Ishikawa (cell line): Measurements from ENCODE around the gene KCNQ1.

Experiments
- CEBPB ChIP-seq: IDR thresholded peaks from 2 replicates; pipeline ENCODE4 v1.6.1; 2012
- CREB1 ChIP-seq: IDR thresholded peaks from 2 replicates; pipeline ENCODE4 v1.6.1; 2012; ENCODE audit warnings: low read depth
- EGR1 ChIP-seq: IDR thresholded peaks from 2 replicates; pipeline ENCODE4 v1.6.1; 2012
- EP300 ChIP-seq: IDR thresholded peaks from 2 replicates; pipeline ENCODE4 v1.6.1; 2012; ENCODE audit warnings: borderline replicate concordance
- FOXM1 ChIP-seq: IDR thresholded peaks from 2 replicates; pipeline ENCODE4 v1.6.1; 2012; ENCODE audit warnings: low read depth, borderline replicate concordance
- MAX ChIP-seq: IDR thresholded peaks from 2 replicates; pipeline ENCODE4 v1.6.1; 2012
- NFIC ChIP-seq: IDR thresholded peaks from 2 replicates; pipeline ENCODE4 v1.6.1; 2012
- RAD21 ChIP-seq: IDR thresholded peaks from 2 replicates; pipeline ENCODE4 v1.6.1; 2012; ENCODE audit warnings: low read depth
- REST ChIP-seq: IDR thresholded peaks from 2 replicates; pipeline ENCODE4 v1.6.1; 2012; ENCODE audit warnings: low read depth, mild to moderate bottlenecking
- TAF1 ChIP-seq: IDR thresholded peaks from 2 replicates; pipeline ENCODE4 v1.6.1; 2012; ENCODE audit warnings: low read depth, mild to moderate bottlenecking
- TCF12 ChIP-seq: IDR thresholded peaks from 2 replicates; pipeline ENCODE4 v1.6.1; 2012; ENCODE audit warnings: low read depth
- TEAD4 ChIP-seq: IDR thresholded peaks from 2 replicates; pipeline ENCODE4 v1.6.1; 2012
- USF1 ChIP-seq: IDR thresholded peaks from 2 replicates; pipeline ENCODE4 v1.6.1; 2012
- YY1 ChIP-seq: IDR thresholded peaks from 2 replicates; pipeline ENCODE4 v1.6.1; 2012; ENCODE audit warnings: low read depth
- ZBTB7A ChIP-seq: IDR thresholded peaks from 2 replicates; pipeline ENCODE4 v1.6.1; 2012; ENCODE audit warnings: low read depth

Gene KCNQ1

GRCh38 chr11:2740275-2740940 lies 295.6 kb downstream of the KCNQ1 start:
- TF ChIP-seq EGR1 = no peak
- no peak for TF ChIP-seq FOXM1
- no peak for TF ChIP-seq RAD21
- TF ChIP-seq EP300 = no peak
- TF ChIP-seq CEBPB = no peak
- no peak for TF ChIP-seq TAF1

- TF ChIP-seq MAX (no peak), EGR1 (no peak), USF1 (no peak), CEBPB (no peak), TCF12 (no peak), FOXM1 (no peak), NFIC (no peak)
Observed at GRCh38 chr11:2741006-2741376, 296.2 kb downstream of the KCNQ1 start.

GRCh38 chr11:2741377-2742131 lies 296.7 kb downstream of the KCNQ1 start:
- TF ChIP-seq NFIC (no peak), REST (no peak), TCF12 (no peak), CREB1 (no peak), YY1 (no peak), EGR1 (no peak), FOXM1 (no peak)

GRCh38 chr11:2742201-2742600 lies 297.4 kb downstream of the KCNQ1 start:
- TF ChIP-seq CREB1 (no peak), MAX (no peak), USF1 (no peak), TEAD4 (no peak), EGR1 (no peak), NFIC (no peak), ZBTB7A (no peak), FOXM1 (no peak)

- TF ChIP-seq TEAD4 (no peak), EGR1 (no peak), CREB1 (no peak), YY1 (no peak), FOXM1 (no peak), TAF1 (no peak), TCF12 (no peak)
Observed at GRCh38 chr11:2742611-2743426, 298.0 kb downstream of the KCNQ1 start.

GRCh38 chr11:2743427-2744110 lies 298.8 kb downstream of the KCNQ1 start:
- TF ChIP-seq CREB1 (no peak), ZBTB7A (no peak), CEBPB (no peak), MAX (no peak), REST (no peak), FOXM1 (no peak), TAF1 (no peak), EGR1 (no peak), NFIC (no peak), TEAD4 (no peak), EP300 (no peak), RAD21 (no peak), YY1 (no peak), USF1 (no peak), TCF12 (no peak)
